ENCODE measurements around the gene TAGLN. TPM values are rescaled to one million over a fixed set of nuclear protein-coding genes. Genes with fewer than 3 reads are reported as not detected.

The TAGLN gene
- total RNA-seq, 1 donor from 2014 or later, result 97.9 TPM

- H3K27ac Mint-ChIP-seq, result peak overlapping the region; percentile 91
Observed at GRCh38 chr11:117177534-117178209, 21.5 kb upstream of the TAGLN start.

GRCh38 chr11:117178210-117179034 is 20.7 kb upstream of the TAGLN start, which contains the start of gene SIDT2:
Gene SIDT2 (plus strand): TSS chr11:117178743. CDS start chr11:117179264, 521 bp downstream.
- Mint-ChIP-seq H3K36me3 (peaks cover 6% of the 10 kb centered on the region), H3K4me1 (ENCODE audit: unreplicated experiment) (peaks cover 40% of the 10 kb centered on the region), H3K27me3 (no peaks in the 10 kb centered on the region), H3K4me3 (peak within 1 kb of the TSS; percentile 95), H3K27ac (peak within 1 kb of the TSS; percentile 91), H3K9me3 (no peaks in the 10 kb centered on the region)
- peak; percentile 90 for DNase-seq (ENCODE audit: extremely low spot score, unreplicated experiment)
- no peak for TF ChIP-seq CTCF (conservative IDR thresholded peaks at IDR 0.05)

More at GRCh38 chr11:117177534-117178209, 21.5 kb upstream of the TAGLN start:
- Mint-ChIP-seq H3K27me3 (no peaks in the 10 kb centered on the region), H3K9me3 (no peaks in the 10 kb centered on the region), H3K4me3 (peak overlapping the region; percentile 95), H3K36me3 (peaks cover 4% of the 10 kb centered on the region), H3K4me1 (ENCODE audit: unreplicated experiment) (peaks cover 48% of the 10 kb centered on the region)
- no peak for TF ChIP-seq CTCF (conservative IDR thresholded peaks at IDR 0.05)
- no peak for DNase-seq (ENCODE audit: extremely low spot score, unreplicated experiment)

- peak overlapping the region; percentile 83 for H3K27ac Mint-ChIP-seq
- peaks cover 14% of the 10 kb centered on the region for H3K36me3 Mint-ChIP-seq
- peaks cover 45% of the 10 kb centered on the region for H3K4me1 Mint-ChIP-seq (ENCODE audit: unreplicated experiment)
- no peaks in the 10 kb centered on the region for H3K9me3 Mint-ChIP-seq
- H3K27me3 Mint-ChIP-seq, result no peaks in the 10 kb centered on the region
- peak; percentile 18 for TF ChIP-seq CTCF (conservative IDR thresholded peaks at IDR 0.05)
- H3K4me3 Mint-ChIP-seq, result peak overlapping the region; percentile 95
- peak; percentile 74 for DNase-seq (ENCODE audit: extremely low spot score, unreplicated experiment)
Observed at GRCh38 chr11:117179048-117179999, 19.8 kb upstream of the TAGLN start.

- Mint-ChIP-seq H3K27me3 (no peaks in the 10 kb centered on the region), H3K27ac (peak overlapping the region; percentile 83), H3K36me3 (peaks cover 14% of the 10 kb centered on the region), H3K4me3 (peak overlapping the region; percentile 95), H3K9me3 (no peaks in the 10 kb centered on the region), H3K4me1 (ENCODE audit: unreplicated experiment) (peaks cover 43% of the 10 kb centered on the region)
- no peak for TF ChIP-seq CTCF (conservative IDR thresholded peaks at IDR 0.05)
- DNase-seq (ENCODE audit: extremely low spot score, unreplicated experiment), result no peak
Observed at GRCh38 chr11:117180020-117180419, 19.1 kb upstream of the TAGLN start.
